CD4-positive, alpha-beta T cell (primary cell): Measurements from ENCODE around the gene PCDH9. TPM values are rescaled to one million over a fixed set of nuclear protein-coding genes. Genes with fewer than 3 reads are reported as not detected.

ENCODE experiments used
- ATAC-seq: fragments of 200-7000 bp; cut with Tn5 transposase; one replicate; pipeline ENCODE4 v1.10.0; 2022; ENCODE audit warnings: mild to moderate bottlenecking; ENCODE audit not compliant: poor library complexity
- CTCF ChIA-PET: fragments of 350-600 bp; sonication (Branson Sonifier 250); formaldehyde crosslinking; loops from one replicate; lab custom pipeline; 2021; ENCODE audit warnings: antibody characterized with exemption, inconsistent platforms; lab: Charles Lee
- POLR2A ChIA-PET: fragments of 350-600 bp; sonication (Branson Sonifier 250); formaldehyde crosslinking; loops from one replicate; lab custom pipeline; 2021; ENCODE audit warnings: antibody characterized with exemption, inconsistent platforms; lab: Charles Lee
- DNase-seq, 14 experiments: peaks; one replicate each; pipeline ENCODE4 v3.0.0-alpha.2; 2013 to 2020; ENCODE audit warnings: mixed read lengths in 2 of 14
- H3K27ac ChIP-seq, 2 donors: one replicate each; pipeline versions ENCODE4 v1.5.1 to v1.7.0; 2013; ENCODE audit warnings: low read length in 2 of 2, low read depth in 1 of 2, mild to moderate bottlenecking in 1 of 2
- H3K27me3 ChIP-seq, 2 experiments: 1 replicate in 1 of 2; 2 replicates in 1 of 2; pipeline versions ENCODE4 v1.6.1 to v1.7.0; 2013; ENCODE audit warnings: low read length in 2 of 2, control low read depth in 1 of 2, mild to moderate bottlenecking in 1 of 2, moderate library complexity in 1 of 2; ENCODE audit not compliant: insufficient read depth in 2 of 2, control insufficient read depth in 1 of 2
- H3K36me3 ChIP-seq: one replicate; pipeline ENCODE4 v1.6.1; 2013; ENCODE audit warnings: low read length, control low read depth; ENCODE audit not compliant: insufficient read depth
- H3K4me1 ChIP-seq: one replicate; pipeline ENCODE4 v1.6.1; 2013; ENCODE audit warnings: low read length, control low read depth; ENCODE audit not compliant: insufficient read depth
- H3K4me3 ChIP-seq: one replicate; pipeline ENCODE4 v1.5.1; 2013; ENCODE audit warnings: mild to moderate bottlenecking, low read length, moderate library complexity
- H3K9me3 ChIP-seq, 2 experiments: 1 replicate in 1 of 2; 2 replicates in 1 of 2; pipeline versions ENCODE4 v1.6.1 to v1.7.0; 2013; ENCODE audit warnings: low read length in 2 of 2, mild to moderate bottlenecking in 2 of 2, control low read depth in 1 of 2, moderate library complexity in 1 of 2; ENCODE audit not compliant: control insufficient read depth in 1 of 2, insufficient read depth in 1 of 2
- H3K27ac Mint-ChIP-seq: one replicate; pipeline ENCODE4 v1.8.0; 2020; ENCODE audit warnings: mixed read lengths
- H3K27me3 Mint-ChIP-seq: one replicate; pipeline ENCODE4 v1.8.0; 2021; ENCODE audit warnings: mixed read lengths
- H3K36me3 Mint-ChIP-seq: one replicate; pipeline ENCODE4 v1.8.0; 2021; ENCODE audit warnings: low read depth, mixed read lengths
- H3K4me1 Mint-ChIP-seq: one replicate; pipeline ENCODE4 v1.8.0; 2021; ENCODE audit warnings: low read depth, mixed read lengths
- H3K4me3 Mint-ChIP-seq: one replicate; pipeline ENCODE4 v1.8.0; 2020; ENCODE audit warnings: mild to moderate bottlenecking, mixed read lengths
- H3K9me3 Mint-ChIP-seq: one replicate; pipeline ENCODE4 v1.8.0; 2020; ENCODE audit warnings: mixed read lengths
- intact Hi-C, 2 experiments: fragments of 100-400 bp; cut with DNase I in 1 of 2; cut with micrococcal nuclease in 1 of 2; formaldehyde crosslinking; loops; one replicate each; pipeline versions ENCODE4 v1.15.1 to v1.9.0; 2023 to 2025; cut with DNase I, micrococcal nuclease
- total RNA-seq, 174 experiments: library from RNA in 2 of 174; stranded (reverse) in 2 of 174; gene quantifications; one replicate each; pipeline ENCODE4 v1.2.3 and lab custom pipeline; 2021 to 2026
- TF ChIP-seq, protein P1 (sequence below): fragments of 200-600 bp; IDR thresholded peaks from one replicate; pipeline ENCODE4 v1.8.0; 2022; ENCODE audit warnings: antibody characterized with exemption, mild to moderate bottlenecking

The PCDH9 gene
- total RNA-seq, 2 experiments from 2014 or later, result 0.08 to 0.19 TPM

GRCh38 chr13:67192751-67193150 lies 37.4 kb downstream of the PCDH9 start:
- TF ChIP-seq, protein P1, sequence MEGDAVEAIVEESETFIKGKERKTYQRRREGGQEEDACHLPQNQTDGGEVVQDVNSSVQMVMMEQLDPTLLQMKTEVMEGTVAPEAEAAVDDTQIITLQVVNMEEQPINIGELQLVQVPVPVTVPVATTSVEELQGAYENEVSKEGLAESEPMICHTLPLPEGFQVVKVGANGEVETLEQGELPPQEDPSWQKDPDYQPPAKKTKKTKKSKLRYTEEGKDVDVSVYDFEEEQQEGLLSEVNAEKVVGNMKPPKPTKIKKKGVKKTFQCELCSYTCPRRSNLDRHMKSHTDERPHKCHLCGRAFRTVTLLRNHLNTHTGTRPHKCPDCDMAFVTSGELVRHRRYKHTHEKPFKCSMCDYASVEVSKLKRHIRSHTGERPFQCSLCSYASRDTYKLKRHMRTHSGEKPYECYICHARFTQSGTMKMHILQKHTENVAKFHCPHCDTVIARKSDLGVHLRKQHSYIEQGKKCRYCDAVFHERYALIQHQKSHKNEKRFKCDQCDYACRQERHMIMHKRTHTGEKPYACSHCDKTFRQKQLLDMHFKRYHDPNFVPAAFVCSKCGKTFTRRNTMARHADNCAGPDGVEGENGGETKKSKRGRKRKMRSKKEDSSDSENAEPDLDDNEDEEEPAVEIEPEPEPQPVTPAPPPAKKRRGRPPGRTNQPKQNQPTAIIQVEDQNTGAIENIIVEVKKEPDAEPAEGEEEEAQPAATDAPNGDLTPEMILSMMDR, result no peak
- H3K36me3 Mint-ChIP-seq, result no peaks in the 10 kb centered on the region
- H3K36me3 ChIP-seq, result no peaks in the 10 kb centered on the region
- CTCF ChIA-PET, result no interaction called here
- POLR2A ChIA-PET, result no interaction called here
- H3K27me3 Mint-ChIP-seq, result no peaks in the 10 kb centered on the region
- DNase-seq (no peak), ATAC-seq (no peak)
- H3K9me3 Mint-ChIP-seq, result no peaks in the 10 kb centered on the region
- H3K4me3 Mint-ChIP-seq, result no peak overlapping the region
- intact Hi-C loops, result no loop called here
- H3K4me1 Mint-ChIP-seq, result no peaks in the 10 kb centered on the region
- H3K4me1 ChIP-seq, result no peaks in the 10 kb centered on the region
- H3K27me3 ChIP-seq, result no peaks in the 10 kb centered on the region
- no peak overlapping the region for H3K27ac Mint-ChIP-seq
- H3K27ac ChIP-seq, result no peak overlapping the region
- H3K4me3 ChIP-seq, result no peak overlapping the region
- H3K9me3 ChIP-seq, result no peaks in the 10 kb centered on the region

DNA sequence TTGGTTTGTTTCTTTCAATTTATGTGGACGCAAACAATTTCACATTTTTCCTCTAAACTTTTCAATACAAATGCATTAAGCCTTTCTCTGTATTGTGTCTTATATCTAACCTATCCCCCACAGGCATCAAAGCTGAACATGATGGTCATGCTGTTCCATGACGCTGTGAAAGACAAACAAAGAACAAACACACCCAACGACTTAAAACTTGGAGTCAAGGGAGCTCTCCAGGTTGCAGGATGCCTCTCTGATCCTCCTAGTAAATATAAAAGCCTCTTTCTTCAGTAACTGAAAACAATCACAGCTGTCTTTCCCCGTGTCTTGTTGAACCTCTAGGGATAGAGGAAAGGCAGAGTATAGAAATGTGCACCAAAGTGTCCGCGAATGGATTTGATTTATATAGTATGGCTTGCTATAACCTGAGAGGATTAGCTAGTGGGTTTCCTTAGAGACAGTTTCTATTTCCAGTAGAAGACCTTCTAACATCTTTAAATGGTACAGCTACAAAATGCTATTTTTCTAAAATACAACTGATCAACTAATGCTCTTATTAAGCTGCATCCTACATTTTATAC lies 43.1 kb downstream of the PCDH9 start:
- intact Hi-C loops, result no loop called here
- DNase-seq (no peak), ATAC-seq (no peak)
- peaks cover 6% of the 10 kb centered on the region for H3K4me1 Mint-ChIP-seq
- H3K27me3 Mint-ChIP-seq, result no peaks in the 10 kb centered on the region
- H3K36me3 Mint-ChIP-seq, result no peaks in the 10 kb centered on the region
- H3K27ac Mint-ChIP-seq, result no peak overlapping the region
- no peaks in the 10 kb centered on the region for H3K9me3 Mint-ChIP-seq
- Histone ChIP-seq H3K4me1 (no peaks in the 10 kb centered on the region), H3K27ac (no peak overlapping the region), H3K36me3 (no peaks in the 10 kb centered on the region), H3K9me3 (no peaks in the 10 kb centered on the region), H3K4me3 (no peak overlapping the region), H3K27me3 (no peaks in the 10 kb centered on the region)
- ChIA-PET POLR2A (no interaction called here), CTCF (no interaction called here)
- H3K4me3 Mint-ChIP-seq, result no peak overlapping the region
- TF ChIP-seq, protein P1, result no peak

- DNase-seq (no peak), ATAC-seq (no peak)
- H3K9me3 ChIP-seq, result no peaks in the 10 kb centered on the region
- H3K27ac Mint-ChIP-seq, result no peak overlapping the region
- intact Hi-C loops, result no loop called here
- H3K4me1 Mint-ChIP-seq, result peaks cover 6% of the 10 kb centered on the region
- no peaks in the 10 kb centered on the region for H3K27me3 Mint-ChIP-seq
- H3K4me1 ChIP-seq, result no peaks in the 10 kb centered on the region
- no peak overlapping the region for H3K4me3 Mint-ChIP-seq
- POLR2A ChIA-PET, result no interaction called here
- H3K4me3 ChIP-seq, result no peak overlapping the region
- TF ChIP-seq, protein P1, result no peak
- CTCF ChIA-PET, result no interaction called here
- no peaks in the 10 kb centered on the region for H3K36me3 ChIP-seq
- no peaks in the 10 kb centered on the region for H3K27me3 ChIP-seq
- H3K36me3 Mint-ChIP-seq, result no peaks in the 10 kb centered on the region
- no peaks in the 10 kb centered on the region for H3K9me3 Mint-ChIP-seq
- H3K27ac ChIP-seq, result no peak overlapping the region
These were observed 45.9 kb downstream of the PCDH9 start for GRCh38 chr13:67184247-67184646.
